GM12801 (cell line): Measurements from ENCODE around the gene RBM47.

Experiments used
- CTCF ChIP-seq: IDR thresholded peaks from one replicate; pipeline ENCODE4 v1.5.1; 2011; ENCODE audit warnings: control low read depth; ENCODE audit not compliant: insufficient read length; ENCODE audit errors: extremely low read depth

The RBM47 gene

DNA sequence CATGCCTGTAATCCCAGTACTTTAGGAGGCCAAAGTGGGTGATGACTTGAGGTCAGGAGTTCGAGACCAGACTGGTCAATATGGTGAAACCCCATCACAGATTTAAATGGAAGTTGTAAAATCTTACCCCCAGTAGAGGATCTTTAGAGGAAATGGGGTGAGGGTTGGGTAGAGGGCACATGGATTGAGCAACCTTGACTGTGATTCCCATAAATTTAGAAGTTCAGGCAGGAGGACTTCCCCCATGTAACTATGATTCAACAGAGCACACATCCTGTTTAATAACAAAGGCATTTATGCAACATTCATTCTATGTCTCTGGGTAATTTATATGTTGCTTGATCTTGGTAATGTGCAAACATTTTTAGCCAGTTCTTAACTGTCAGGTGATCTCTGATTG lies 143.1 kb downstream of the RBM47 start:
- TF ChIP-seq CTCF: no peak

GRCh38 chr4:40484346-40485090 lies 145.1 kb downstream of the RBM47 start:
- no peak for TF ChIP-seq CTCF

- TF ChIP-seq CTCF: no peak
These were observed 146.5 kb downstream of the RBM47 start for GRCh38 chr4:40482985-40483647.

GRCh38 chr4:40481977-40482376 lies 147.7 kb downstream of the RBM47 start:
- TF ChIP-seq CTCF: no peak

GRCh38 chr4:40480291-40480690 lies 149.4 kb downstream of the RBM47 start:
- no peak for TF ChIP-seq CTCF

DNA sequence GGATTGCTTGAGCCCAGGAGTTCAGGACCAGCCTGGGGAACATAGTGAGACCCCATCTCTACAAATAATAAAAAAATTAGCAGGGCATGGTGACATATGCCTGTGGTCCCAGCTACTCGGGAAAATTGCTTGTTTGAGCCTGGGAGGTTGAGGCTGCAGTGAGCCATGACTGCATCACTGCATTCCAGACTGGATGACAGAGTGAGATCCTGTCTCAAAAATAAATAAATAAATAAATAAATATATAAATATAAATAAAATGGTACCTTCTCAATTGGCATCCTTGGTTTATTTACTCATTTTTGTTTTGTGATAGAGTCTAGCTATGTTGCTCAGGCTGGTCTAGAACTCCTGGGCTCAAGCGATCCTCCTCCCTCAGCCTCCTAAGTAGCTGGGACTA lies 150.3 kb downstream of the RBM47 start:
- TF ChIP-seq CTCF: no peak

DNA sequence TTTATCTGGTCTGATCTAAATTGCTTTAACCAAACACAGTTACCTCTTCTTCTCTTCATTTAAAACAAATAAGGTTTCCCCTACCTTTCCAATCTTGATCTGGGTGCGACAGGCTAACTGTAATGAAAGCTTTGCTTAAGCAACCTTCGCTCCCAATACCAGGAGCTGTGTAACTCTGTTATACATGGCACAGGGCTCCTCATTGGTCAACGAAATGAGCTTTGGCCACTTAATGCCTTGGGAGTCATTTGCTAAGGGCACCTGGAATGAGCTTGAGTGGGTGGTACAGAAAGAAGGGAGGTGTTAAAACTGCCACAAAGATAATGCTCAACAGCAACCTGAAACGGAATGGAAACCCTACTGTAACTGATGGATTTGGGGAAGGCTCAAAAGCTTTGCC lies 154.1 kb downstream of the RBM47 start:
- no peak for TF ChIP-seq CTCF
